NCI-H82 (cell line): ENCODE data around the gene PDZD7.
A peak's percentile ranks its signal among the peaks of the same experiment; 100 is the strongest.

Experiments
- DNase-seq: peaks from one replicate; lab custom pipeline; 2025; lab: John Stamatoyannopoulos, UW

PDZD7 gene

DNA sequence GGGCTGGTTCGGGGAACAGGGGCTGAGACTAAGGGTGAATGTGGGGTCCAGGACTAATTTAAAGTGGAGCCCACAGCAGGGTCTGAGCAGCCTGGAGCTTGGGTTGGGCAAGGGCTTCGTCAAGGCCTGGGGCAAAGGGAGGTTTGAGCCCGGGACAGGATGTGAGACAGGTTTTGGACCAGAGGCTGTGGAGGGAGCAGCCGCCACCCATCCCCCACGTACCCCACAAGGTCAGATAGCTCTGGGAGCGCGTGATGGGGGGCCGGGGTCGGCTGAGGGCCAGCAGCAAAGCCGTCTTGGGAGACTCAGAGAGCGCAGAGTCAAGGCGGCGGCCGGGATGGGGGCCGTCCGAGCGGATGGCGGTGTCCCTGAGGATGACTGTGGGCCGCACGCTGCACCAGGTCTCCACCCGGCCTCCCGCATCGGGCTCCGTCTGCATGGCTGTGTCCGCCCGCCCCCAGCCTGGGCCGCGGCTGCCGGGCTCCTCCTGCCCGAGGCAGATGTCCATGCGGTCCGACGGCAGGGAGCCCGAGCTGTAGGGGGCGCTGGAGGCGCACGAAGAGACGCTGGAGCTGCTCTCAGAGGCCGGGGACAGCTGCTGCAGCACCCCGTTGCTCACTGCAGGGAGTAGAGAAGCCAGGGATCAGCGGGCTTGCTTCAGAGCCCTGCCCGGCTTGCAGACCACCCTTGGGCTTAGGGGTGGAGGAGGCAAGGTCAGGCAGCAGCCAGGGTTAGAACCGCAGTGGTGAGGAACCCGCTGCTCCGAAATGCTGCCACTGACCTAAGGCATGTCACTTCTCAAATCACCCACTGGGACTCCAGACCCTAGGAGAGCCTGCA lies 12.1 kb downstream of the PDZD7 start:
- DNase-seq, result peak; percentile 91

DNA sequence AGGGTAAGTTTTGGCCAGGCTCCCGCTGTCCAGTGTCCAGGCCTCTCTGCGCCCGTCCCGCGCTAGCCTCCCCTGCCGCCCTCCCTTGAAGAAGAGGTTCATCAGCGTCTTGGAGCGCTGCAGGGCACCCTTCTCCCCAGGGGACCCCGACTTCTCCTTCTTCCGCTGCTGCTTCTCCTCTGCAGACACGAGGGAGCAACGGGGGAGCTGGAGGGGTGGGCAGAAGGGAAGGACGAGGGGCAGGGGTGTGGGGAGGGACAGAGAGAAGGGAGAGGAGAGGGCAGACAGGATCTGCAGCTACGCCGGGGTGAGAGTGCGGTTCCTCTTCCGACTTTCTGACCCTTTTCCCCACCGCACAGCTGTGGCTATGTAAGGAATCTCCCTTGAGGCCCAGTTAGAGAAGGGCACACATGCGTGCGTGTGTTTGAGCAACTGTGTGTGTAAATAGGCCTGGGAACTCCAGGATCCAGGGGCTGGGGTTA lies 12.8 kb downstream of the PDZD7 start:
- DNase-seq, result no peak

DNA sequence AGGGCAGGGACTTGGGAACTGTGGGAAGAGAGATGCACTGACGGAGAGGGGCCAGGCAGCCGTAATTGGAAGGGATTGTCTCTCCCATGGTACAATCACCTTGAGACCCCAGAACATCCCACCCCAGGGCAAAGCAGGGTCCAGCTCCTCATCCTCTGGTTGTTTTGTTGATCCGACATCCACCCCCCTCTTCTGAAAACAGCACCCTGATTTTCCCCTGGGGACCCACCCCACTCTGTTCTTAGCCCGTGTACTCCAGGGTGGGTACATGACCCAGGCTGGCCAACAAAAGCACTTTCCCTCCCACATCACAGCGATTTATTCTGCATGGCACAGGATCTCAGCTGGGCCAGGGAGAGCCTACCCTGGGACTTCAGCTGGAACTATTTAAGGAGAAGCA lies 14.1 kb downstream of the PDZD7 start:
- no peak for DNase-seq

DNA sequence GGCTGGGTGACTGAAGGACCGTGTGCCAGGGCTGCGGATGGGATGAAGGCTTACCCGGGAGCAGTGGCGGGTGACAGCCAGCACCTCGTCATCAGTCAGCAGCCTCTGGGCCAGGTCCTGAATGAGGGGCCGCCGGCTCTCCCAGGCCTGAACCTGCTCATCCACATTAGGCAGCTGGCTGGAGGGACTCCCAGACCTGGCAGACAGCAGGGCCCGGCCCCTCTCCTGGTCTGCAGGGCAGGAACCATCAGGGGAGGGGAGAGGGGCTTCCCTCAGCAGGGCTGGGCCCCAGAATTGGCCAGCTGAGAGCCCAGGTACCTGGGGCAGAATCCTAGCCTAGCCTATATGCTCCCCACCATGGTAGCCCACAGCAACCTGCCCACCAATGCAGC lies 15.4 kb downstream of the PDZD7 start:
- no peak for DNase-seq

DNA sequence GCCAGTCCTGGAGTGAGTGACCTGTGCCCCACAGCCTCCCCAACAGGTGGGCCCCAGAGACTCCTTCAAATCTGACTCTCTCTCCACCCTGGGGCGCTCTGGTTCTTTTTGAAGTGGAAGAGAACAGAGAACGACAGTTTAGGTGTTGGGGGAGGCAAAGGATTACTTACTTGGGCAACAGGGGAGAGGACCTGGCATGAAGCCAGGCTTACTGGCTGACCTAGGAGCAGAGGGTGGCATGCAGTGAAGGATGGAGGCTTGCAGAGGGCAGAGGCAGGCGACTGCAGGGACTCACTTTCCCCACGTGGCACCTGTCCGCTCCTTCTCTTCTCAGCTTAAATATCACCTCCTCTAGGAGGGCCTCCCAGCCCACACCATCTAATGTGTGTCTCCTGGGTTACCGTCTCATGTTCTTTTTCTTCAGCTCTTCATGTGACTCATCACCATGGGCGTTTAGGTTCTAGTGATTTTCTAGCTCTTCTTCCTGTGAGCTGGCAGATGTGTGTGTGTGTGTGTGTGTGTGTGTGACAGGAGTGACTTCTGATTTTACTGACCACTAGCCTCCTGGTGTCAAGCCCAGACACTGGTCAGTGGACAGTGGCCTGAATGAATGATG lies 15.9 kb downstream of the PDZD7 start:
- peak; percentile 9 for DNase-seq

DNA sequence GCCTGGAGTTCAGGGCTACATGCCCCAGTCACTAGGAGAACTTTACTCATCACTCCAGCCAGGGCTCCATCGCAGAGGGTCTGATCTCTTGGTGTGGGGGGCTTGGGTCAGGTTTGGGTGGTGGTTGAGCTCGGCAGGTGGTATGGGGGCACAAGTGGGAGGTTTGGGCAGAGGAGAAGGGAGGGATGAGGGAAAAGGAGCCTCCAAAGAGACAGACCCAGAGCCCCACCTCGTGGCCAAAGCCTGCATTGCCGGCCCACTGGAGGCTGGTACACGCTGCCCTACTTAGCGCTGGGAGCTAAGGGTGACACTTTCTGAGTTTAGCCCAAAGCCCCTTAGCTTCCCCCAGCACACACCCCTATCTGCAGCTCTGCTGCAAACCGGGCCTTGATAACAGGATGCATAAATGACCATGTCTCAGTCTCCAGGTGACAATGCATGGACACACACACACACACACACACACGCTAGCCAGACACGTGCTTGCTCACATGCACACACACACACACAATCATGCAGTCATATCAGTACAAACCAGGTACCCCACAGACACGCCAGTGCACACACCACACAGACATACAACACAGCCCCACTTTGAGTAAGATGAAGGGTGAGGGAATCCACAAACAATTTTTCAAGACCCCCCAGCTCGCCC lies 16.6 kb downstream of the PDZD7 start:
- DNase-seq, result peak; percentile 81

DNA sequence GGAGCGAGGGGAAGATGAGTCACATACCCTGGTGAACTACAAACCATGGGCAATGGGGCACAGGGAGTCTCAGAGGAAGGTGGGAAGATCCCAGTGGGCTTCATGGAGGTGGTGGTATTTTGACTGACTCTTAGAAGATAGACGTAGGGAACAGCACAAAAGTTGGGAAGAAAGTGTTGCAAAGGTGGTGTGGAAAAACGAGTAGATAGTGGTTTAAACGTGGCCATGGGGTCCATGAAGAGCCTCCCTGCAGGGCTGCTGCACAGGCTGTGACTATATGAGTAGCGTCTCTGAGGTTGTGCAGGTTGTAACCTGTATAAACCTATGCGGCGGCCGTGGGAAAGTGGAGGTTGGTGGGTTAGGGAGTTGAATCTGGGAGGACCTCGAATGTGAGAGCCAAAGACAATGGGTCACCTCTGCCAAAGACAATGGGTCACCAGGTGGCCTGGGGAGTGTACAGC lies 17.5 kb downstream of the PDZD7 start:
- DNase-seq, result no peak

DNA sequence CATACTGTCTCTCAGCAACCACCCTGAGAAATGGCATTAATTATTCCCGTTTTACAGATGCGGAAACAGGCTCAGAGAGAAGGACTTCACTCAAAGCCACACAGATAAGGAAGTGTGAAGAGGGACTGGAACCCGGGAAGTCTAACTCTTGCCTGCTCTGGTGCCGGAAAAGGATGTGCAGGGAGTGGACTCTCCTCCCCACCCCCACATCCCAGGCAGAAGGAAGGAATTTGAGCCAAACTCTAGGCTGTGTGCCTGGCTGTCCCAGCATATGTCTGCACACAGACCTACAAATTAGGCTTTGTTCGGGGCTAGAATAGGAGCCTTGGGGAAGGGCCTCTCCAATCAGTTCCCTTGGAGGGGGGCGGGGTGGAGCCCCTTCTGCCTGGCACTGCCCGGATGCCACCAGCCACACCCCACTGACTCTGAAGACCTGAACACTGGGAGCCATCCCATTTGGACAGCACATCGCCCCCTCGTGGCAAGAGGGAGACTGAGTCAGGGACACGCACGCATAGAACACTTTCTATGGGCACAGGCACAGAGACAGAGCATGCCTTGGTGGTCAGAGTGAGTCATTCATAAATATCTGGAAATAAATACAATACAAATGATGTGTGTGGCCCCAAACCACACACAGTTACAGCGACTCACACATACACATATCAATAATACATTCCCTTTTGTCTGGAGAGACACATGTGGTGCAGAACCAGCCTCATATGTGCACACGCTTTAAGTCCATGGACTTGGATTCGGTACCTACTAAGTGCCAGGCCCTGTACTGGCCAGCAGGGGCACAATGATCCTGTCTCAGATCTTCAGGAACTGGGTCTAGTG lies 18.2 kb downstream of the PDZD7 start:
- DNase-seq, result peak; percentile 87

DNA sequence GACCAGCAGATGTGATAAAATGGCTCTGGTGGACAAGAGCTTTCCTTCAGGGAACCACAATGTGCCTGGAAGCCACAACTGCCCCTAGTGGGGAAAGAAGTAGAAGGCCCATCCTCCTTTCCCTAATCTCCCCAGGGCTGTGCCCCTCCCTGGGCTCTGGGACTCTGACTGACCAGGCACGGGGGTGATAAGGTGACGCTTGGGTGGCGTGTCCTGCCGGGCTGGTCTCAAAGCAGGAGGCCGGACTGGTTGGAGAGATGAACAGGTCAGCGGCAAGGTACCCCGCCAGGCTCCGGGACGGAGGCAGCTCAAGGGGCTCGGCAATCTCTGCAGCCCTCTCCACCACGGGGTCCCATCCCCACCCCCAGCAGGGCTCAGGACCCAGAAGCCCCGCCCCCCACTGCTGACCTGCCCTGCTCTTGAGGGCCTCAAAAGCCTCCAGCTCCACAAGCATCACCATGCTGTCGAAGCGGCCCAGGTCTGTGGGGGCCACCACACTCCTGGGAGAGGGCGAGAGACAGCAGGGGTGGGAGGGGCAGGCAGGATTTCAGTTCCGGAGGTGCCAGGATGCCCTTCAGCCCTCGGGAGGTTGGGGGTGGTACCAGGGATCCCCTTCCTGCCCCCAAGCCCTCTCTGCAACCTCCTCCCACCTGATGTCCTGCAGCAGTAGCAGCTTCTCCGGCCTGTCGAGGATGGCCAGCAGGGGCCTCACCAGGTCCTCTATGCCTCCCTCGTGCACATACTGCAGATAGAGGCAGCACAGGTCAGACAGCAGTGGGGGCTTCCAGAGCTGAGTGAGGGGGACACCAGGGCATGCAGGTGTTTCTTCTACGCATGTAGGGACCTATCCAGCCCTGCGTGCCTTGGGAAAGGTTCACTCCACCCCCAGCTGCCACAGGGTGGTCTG lies 19.2 kb downstream of the PDZD7 start:
- peak; percentile 75 for DNase-seq

DNA sequence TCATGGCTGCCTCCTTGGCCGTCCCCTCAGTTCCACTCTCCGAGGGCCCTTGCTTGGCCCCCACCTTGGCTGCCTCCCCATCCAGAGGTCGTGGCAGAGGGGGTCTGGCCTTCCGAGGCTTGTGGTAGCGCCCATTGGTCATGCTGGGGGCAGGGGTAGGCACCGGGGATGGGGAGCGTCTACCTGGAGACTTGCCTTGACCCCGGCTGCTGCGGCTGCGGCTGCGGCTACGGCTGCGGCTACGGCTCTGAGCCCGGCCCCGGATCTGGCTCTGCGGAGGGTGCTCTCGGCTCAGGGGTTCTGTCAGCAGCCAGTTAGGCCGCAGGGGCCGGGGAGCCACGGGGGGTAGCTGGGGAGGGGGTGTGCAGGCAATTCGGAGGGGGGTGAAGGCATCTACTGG lies 20.6 kb downstream of the PDZD7 start:
- DNase-seq, result no peak

DNA sequence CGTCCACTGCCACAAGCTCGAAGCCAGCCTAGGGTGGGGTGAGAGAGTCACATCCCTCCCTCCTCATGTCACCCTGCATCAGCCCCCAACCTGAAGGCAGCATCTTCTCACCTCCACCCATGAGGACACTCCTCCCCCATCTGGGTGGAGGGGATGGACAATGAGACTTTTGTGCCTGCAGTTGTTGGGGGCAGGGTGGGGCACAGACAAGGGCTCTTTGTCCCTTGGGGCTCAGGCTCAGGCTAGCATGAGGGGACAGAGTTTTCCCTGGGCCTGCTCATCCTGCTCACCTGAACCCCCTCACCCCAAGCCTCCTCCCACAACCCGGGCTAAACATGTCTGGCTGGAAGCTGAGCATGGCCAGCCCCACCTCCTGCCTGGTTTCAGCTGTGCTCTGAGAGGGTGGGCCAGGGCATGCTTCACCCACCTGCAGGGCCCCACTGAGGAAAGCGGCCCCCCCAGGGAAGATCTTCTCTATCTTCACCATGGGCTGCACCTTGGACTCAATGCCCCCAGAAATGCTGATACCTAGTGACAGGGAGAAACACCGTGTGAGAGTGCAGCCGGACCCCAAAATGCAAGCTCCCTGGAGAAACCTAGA lies 22.0 kb downstream of the PDZD7 start:
- no peak for DNase-seq

DNA sequence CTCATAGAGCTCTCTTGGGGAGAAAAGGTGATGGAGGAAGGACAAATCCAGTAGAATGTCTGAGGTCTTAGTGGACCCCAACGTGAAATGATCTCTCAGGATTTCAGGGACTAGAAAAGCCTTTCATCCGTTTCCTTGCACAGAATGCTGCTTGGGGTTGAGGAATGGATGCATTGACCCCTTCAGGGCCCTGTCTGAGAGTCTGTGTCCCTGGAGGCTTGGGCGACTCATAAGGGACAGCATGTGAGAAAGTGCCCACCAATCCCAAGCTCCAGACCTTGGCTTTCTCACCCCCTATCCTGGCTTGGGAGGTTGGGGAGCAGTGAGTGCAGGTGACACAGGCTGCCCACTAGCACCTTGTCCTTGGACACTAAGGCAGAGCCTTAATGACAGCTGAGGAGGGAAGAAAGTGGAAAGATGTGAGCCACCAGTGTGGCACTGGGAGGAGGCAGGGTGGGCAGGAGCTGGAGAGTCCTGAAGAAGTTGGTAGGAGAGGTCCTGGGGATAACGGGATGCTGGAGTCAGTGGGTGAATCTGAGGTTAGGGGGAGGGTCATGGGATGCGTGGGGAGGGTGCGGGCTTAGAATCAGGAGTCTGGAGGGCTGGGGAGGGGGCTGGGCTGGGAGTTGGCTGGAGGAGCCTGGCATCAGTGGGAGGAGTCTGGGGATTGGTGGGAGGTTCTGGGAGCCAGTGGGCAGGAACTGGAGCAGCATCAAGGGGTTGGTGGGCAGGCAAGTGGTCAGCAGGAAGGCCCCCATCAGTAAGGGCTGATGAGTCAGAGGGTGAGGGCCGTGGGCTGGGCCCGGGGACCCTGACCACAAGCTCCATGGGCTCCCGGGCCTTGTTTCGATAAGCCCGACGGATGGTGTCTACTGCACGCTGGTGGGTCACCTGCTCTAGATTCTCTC lies 22.8 kb downstream of the PDZD7 start:
- no peak for DNase-seq

DNA sequence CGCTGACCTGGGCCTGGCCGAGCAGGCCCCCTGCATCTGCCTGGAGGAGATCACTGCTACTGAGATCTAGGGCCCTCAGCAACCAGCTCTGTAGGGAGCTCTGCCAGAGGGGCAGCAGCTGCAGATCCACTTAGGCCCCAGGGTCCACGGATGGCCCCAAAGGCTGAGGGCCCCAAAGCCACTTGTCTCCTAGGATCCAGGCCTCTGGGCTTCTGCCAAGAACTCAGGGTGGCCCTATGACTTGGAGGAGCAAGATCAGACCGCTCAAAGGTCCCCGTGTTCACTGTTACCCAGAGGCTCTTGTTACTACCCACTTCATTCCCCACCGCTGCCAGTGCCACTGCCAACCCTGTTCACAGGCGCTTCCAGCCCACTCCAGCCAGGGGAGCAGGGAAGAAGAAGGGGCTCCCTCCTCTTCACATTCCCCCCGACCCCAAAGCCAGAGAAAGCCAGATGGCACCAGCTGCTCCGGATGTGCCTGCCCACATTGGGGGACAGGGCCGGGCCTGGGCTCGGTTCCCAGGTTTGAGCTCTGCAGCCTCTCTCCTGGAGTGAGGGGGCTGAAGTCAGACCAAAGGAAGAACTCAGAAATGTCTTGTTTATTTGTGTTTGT lies 23.7 kb downstream of the PDZD7 start:
- peak; percentile 13 for DNase-seq

DNA sequence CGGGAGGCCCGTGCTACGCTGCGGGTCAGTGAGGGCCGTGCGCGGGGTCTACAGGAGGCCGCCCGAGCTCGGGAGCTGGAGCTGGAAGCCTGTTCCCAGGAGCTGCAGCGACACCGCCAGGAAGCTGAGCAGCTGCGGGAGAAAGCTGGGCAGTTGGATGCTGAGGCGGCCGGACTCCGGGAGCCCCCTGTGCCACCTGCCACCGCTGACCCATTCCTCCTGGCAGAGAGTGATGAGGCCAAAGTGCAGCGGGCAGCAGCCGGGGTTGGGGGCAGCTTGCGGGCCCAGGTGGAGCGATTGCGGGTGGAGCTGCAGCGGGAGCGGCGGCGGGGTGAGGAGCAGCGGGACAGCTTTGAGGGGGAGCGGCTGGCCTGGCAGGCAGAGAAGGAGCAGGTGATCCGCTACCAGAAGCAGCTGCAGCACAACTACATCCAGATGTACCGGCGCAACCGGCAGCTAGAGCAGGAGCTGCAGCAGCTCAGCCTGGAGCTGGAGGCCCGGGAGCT lies 24.3 kb downstream of the PDZD7 start:
- DNase-seq, result no peak

DNA sequence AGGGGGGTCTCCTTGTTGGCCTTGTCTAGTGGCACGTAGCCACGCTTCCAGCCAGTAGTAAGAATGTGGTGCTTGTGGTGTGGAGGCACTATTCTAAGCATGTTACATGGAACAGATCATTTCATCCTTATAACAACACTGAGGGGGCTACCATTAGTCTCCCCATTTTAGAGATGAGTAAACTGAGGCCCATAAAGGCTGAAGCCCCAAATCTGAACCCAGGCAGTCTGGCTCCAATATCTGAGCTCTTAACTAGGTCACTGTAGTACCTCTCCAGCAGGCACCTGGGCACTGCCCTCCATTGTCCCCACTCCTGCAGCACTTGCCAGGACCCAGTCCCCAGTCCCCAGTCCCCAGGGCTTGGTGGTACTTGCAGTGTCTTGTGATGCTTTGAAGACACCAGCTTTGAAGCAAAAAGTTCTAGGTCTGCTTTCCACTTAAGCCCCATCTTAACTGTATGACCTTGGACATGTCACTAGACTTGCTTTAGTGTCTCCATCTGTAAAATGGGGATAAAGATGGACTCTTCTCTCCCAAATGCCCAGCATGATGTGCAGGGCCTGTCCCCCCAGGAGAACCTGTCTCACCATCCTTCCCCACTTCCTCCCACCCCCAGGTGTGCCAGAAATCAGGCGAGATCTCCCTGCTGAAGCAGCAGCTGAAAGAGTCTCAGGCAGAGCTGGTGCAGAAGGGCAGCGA lies 24.9 kb downstream of the PDZD7 start:
- DNase-seq, result no peak

DNA sequence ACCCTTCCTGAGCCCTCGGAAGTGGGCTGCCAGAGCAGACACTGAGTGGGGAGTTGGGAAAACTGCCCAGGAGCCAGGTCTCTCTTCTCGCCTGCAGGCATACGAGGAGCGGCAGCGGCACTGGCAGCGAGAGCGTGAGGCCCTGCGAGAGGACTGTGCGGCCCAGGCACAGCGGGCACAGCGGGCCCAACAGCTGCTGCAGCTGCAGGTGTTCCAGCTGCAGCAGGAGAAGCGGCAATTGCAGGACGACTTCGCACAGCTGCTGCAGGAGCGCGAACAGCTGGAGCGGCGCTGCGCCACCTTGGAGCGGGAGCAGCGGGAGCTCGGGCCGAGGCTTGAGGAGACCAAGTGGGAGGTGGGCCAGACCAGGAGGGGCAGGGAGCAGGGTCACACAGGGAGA lies 25.6 kb downstream of the PDZD7 start:
- no peak for DNase-seq

DNA sequence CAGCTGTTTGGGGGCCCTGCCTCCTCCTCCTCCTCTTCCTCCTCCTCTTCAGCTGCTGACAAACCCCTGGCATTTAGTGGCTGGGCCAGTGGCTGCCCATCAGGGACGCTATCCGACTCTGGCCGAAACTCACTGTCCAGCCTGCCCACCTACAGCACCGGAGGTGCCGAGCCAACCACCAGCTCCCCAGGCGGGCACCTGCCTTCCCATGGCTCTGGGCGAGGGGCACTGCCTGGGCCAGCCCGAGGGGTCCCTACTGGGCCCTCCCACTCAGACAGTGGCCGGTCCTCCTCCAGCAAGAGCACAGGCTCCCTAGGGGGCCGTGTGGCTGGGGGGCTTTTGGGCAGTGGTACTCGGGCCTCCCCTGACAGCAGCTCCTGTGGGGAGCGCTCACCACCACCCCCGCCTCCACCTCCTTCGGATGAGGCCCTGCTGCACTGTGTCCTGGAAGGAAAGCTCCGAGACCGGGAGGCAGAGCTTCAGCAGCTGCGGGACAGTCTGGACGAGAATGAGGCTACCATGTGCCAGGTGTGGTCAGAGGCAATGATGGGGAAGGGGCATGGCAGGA lies 27.2 kb downstream of the PDZD7 start:
- DNase-seq, result no peak

DNA sequence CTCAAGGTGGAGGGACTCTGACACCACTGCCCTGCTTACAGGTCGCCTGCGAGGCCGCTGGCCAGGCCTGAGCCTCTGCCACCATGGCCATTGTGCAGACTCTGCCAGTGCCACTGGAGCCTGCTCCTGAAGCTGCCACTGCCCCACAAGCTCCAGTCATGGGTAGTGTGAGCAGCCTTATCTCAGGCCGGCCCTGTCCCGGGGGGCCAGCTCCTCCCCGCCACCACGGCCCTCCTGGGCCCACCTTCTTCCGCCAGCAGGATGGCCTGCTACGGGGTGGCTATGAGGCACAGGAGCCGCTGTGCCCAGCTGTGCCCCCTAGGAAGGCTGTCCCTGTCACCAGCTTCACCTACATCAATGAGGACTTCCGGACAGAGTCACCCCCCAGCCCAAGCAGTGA lies 28.5 kb downstream of the PDZD7 start:
- no peak for DNase-seq
